ENCODE data around the gene NPHP4.

Gene NPHP4

GRCh38 chr1:5948681-5949005, 43.6 kb downstream of the NPHP4 start:
- DNase-seq = no peak

GRCh38 chr1:5947978-5948680, 44.1 kb downstream of the NPHP4 start:
- no peak for DNase-seq

- DNase-seq = no peak
These were observed 45.0 kb downstream of the NPHP4 start for GRCh38 chr1:5947071-5947821.

GRCh38 chr1:5945445-5945844, 46.8 kb downstream of the NPHP4 start:
- DNase-seq = no peak

- DNase-seq = no peak
These were observed 47.4 kb downstream of the NPHP4 start for GRCh38 chr1:5944843-5945167.

GRCh38 chr1:5944154-5944842, 47.9 kb downstream of the NPHP4 start:
- DNase-seq = no peak

GRCh38 chr1:5943343-5944124, 48.7 kb downstream of the NPHP4 start:
- DNase-seq = no peak

- DNase-seq = no peak
These were observed 50.6 kb downstream of the NPHP4 start for GRCh38 chr1:5941671-5942070.

GRCh38 chr1:5940723-5941407, 51.4 kb downstream of the NPHP4 start:
- no peak for DNase-seq

- no peak for DNase-seq
These were observed 52.7 kb downstream of the NPHP4 start for GRCh38 chr1:5939271-5940170.

GRCh38 chr1:5938101-5938646, 54.1 kb downstream of the NPHP4 start:
- DNase-seq = peak; percentile 87

GRCh38 chr1:5937373-5937857, 54.8 kb downstream of the NPHP4 start:
- DNase-seq = no peak

GRCh38 chr1:5936621-5937372, 55.4 kb downstream of the NPHP4 start:
- DNase-seq = no peak

- no peak for DNase-seq
These were observed 56.1 kb downstream of the NPHP4 start for GRCh38 chr1:5936126-5936525.

GRCh38 chr1:5935026-5935425, 57.2 kb downstream of the NPHP4 start:
- no peak for DNase-seq

GRCh38 chr1:5934058-5934884, 58.0 kb downstream of the NPHP4 start:
- DNase-seq = no peak

GRCh38 chr1:5933676-5934057, 58.6 kb downstream of the NPHP4 start:
- DNase-seq = peak; percentile 49

GRCh38 chr1:5933050-5933449, 59.2 kb downstream of the NPHP4 start:
- no peak for DNase-seq

- DNase-seq = no peak
These were observed 63.4 kb downstream of the NPHP4 start for GRCh38 chr1:5928714-5929400.
